ENCODE results near the gene PCDH10. TPM values are rescaled to one million over a fixed set of nuclear protein-coding genes. Genes with fewer than 3 reads are reported as not detected.

Gene PCDH10
- total RNA-seq, 1 donor from 2014 or later = 12.1 TPM

GRCh38 chr4:133150486-133151340 is 1.6 kb downstream of the PCDH10 start:
- no peak for DNase-seq (ENCODE audit: low spot score)

DNA sequence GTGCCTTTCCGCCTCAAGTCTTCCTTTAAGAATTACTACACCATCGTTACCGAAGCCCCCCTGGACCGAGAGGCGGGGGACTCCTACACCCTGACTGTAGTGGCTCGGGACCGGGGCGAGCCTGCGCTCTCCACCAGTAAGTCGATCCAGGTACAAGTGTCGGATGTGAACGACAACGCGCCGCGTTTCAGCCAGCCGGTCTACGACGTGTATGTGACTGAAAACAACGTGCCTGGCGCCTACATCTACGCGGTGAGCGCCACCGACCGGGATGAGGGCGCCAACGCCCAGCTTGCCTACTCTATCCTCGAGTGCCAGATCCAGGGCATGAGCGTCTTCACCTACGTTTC is 2.2 kb downstream of the PCDH10 start:
- DNase-seq (ENCODE audit: low spot score) = no peak

- DNase-seq (ENCODE audit: low spot score) = no peak
Observed at GRCh38 chr4:133151691-133152329, 2.7 kb downstream of the PCDH10 start.

- DNase-seq (ENCODE audit: low spot score) = no peak
Observed at GRCh38 chr4:133152330-133152821, 3.3 kb downstream of the PCDH10 start.

GRCh38 chr4:133152831-133153481 is 3.9 kb downstream of the PCDH10 start:
- DNase-seq (ENCODE audit: low spot score) = no peak

GRCh38 chr4:133154725-133155124 is 5.6 kb downstream of the PCDH10 start:
- no peak for DNase-seq (ENCODE audit: low spot score)

- no peak for DNase-seq (ENCODE audit: low spot score)
Observed at GRCh38 chr4:133156096-133156495, 7.0 kb downstream of the PCDH10 start.

DNA sequence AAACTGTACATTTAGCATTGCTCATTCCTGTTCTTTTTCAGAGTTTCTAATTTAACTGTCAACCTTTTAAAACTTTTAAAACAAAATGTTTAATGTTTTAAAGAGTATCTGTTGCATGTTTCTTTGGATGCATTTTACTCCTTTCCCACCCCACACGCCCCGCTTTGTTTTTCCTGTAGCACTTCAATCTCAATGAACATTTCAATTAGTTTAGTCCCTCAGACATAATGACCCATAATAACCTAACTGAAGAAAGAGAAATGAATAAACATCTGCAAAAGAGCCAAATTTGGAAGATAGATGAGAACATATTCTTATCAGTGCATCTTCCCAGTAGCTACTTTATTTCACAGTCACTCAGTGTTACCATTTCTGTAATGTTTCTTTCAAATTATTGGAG is 7.5 kb downstream of the PCDH10 start:
- DNase-seq (ENCODE audit: low spot score) = no peak

DNA sequence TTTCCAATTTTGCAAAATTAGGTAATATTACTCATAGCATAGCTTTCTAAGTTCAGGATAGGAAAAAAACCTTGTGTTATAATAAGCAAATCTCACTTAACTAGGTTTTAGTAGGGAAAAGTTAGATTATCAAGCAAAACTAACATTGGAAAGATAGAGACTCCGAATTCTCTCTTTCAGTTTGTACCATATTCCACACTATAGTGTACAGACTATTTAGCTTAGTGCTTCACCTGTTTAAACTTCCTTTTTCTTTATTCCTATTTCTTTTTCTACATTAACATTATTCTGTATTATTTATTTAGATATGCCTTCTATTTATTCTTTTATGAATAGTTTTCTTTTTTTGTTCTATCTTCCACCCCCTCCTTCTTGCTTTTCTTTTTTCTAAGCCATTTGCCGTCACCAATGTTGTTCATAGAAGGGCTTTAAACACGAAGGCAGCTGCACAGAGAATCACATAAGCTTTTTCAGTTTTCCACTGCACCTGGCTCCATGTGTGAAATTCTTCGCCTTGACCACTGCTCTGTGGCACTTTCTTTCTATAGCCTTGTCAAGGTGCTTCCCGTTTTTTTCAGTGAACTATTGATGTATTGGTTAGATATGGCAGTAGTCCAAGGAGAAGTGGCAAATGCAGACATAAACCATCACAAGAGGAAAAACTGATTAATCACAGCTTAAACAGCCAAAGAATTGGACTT is 8.5 kb downstream of the PCDH10 start:
- DNase-seq (ENCODE audit: low spot score) = no peak

DNA sequence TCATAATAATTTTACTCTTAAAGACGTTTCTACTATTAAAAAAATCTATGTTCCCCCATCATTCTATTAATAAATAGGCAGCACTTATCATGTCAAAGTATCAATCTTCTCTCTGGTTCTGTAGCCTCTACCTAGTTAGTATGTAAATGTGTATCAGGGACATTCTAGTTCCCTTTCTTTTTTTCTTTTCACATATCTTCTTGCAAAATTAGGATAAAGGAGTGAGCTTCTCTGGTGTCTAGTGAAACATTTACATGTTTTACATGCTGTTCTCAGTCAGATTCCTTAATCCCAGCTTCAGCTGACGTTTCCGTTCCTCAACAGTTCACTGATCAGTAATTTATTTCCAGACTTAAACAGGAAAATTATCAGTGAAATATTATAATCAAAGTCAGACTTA is 11.8 kb downstream of the PCDH10 start:
- DNase-seq (ENCODE audit: low spot score) = no peak

DNA sequence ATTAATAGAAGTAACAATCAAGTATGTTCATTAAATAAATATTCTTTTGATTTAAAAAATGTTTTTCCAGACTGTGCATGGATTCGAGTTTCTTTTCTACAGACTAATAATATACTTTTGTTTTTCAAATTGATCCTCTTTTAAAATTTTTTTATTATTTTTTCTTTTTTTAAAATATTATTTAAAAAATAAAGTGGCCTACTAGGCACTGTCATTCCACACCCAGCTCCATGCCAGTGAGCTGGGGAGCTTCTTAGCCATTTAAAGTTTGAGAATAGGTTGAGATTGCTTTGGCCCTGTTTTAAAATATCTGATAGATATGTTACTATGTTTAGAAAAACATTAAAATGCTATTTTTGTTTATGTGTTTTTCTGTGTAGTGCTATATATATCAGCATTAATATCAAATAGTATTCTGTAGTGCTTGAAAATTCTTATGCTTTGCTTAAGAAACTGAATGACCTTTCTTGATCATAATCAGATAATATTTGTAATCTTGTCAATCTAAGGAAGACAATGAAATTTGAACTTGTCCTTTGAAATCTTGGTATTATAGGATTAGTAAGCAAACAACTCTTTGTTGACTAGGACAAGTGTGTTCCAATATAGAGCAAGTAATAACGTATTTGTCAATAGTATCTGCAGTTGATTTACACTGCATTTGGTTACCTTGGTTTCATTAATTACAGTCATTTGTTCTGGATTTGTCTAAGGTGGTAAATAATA is 12.6 kb downstream of the PCDH10 start:
- no peak for DNase-seq (ENCODE audit: low spot score)

GRCh38 chr4:133162941-133163340 is 13.8 kb downstream of the PCDH10 start:
- DNase-seq (ENCODE audit: low spot score) = no peak

GRCh38 chr4:133178956-133179355 is 29.9 kb downstream of the PCDH10 start:
- no peak for DNase-seq (ENCODE audit: low spot score)

GRCh38 chr4:133186210-133186609 is 37.1 kb downstream of the PCDH10 start:
- no peak for DNase-seq (ENCODE audit: low spot score)

DNA sequence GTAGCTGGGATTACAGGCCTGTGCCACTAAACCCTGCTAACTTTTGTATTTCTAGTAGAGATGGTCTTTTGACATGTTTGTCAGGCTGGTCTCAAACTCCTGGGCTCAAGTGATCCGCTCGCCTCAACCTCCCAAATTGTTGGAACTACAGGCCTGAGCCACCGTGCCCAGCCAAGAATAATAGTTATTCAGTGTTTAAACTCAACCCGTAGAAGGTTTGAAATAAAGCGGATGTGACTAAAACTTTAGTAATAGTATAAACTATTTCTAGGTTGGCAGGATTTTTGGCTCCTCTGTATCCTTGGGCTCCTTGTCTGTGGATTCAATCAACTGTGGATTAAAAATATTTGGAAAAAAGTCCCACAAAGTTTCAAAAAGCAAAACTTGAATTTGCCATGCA is 37.8 kb downstream of the PCDH10 start:
- DNase-seq (ENCODE audit: low spot score) = no peak

DNA sequence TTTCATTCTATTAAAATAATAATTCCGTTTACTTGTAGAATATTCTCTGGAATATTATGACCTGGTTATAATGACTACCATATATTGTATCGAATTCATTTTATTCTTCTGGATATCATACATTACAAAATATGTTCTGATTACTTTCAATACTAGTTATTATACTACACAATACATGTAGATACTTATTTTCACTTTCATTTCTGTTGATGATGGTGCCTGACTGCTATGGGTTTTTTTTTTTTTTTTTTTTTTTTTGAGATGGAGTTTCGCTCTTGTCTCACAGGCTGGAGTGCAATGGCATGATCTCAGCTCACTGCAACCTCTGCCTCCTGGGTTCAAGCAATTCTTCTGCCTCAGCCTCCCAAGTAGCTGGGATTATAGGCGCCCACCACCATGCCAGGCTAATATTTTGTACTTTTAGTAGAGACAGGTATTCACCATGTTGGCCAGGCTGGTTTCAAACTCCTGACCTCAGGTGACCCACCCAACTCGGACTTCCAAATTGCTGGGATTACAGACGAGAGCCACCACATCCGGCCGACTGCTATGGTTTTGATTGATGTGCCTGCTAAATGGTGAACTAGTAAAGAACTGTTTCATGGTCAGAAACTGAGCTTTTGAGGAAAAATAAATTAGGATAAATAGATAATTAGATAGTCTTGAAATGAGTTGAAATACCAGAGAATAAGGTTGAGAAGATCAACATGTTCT is 39.5 kb downstream of the PCDH10 start:
- DNase-seq (ENCODE audit: low spot score) = no peak

DNA sequence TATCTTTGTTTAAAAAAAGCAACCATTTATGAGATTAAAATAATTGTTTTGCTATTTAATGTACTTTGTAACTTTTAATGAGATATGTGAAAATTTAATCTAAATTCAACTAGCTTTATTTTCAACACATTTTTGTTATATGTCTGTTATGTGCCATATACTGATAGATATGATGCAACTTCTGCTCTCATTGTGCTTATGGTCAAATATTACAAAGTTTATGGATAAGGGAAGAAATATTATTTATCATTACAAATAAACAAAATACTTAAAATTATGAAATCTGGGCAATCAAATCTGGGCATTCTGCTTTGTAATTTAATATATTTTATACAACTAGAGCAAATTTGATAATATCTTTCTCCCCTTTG is 40.0 kb downstream of the PCDH10 start:
- DNase-seq (ENCODE audit: low spot score) = no peak

DNA sequence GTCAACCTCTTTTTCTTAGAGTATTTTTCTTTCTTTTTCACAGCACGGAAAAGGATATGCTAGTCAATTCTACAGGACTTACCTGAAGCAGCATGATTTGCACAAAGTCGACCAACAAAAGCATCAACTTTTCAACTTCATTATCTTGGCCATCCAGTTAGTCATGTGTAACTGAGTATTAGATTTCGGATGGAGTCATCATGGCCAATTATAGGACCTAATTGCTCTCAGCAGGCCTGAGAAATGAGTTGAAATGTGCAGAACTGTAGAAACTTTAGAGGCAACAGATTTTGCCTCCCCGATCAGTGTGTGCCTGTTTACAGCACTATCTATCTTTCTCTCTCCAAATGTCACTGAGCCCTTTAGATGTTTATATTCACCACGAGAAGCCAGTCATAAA is 41.0 kb downstream of the PCDH10 start:
- no peak for DNase-seq (ENCODE audit: low spot score)

GRCh38 chr4:133208694-133209285 is 59.7 kb downstream of the PCDH10 start:
- no peak for DNase-seq (ENCODE audit: low spot score)

DNA sequence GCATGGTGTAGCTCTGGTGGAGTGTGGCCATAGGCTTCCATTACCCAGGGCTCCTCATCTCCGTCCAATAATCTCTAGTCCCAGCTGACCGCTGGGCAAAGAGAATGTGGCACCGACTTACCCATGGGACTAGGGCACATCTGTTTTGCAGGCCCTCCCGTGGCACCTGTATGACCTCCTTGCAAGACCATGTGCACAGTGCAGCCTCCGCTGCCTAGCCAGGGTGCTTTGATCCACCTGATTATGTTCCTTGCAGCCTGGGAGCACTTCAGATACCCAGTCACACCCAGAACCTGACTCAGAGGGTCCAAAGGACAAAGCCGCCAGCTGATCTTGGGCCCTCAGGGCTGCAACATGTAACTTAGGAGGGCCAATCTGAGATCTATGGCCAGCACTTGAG is 84.8 kb downstream of the PCDH10 start:
- DNase-seq (ENCODE audit: low spot score) = no peak

All from ureter (tissue), 1 donor.